Fibroblast of lung (primary cell): ENCODE results near the gene PALLD.

Source experiments
- EZH2 ChIP-seq: IDR thresholded peaks from 2 replicates; pipeline ENCODE4 v1.5.1; 2012; ENCODE audit warnings: low read length, control low read depth, mild to moderate bottlenecking; ENCODE audit errors: missing control alignments
- TF ChIP-seq, protein P1 (sequence below), 2 donors: IDR thresholded peaks in 1 of 2; conservative IDR thresholded peaks in 1 of 2; 1 replicate in 1 of 2; 2 replicates in 1 of 2; pipeline ENCODE4 v1.5.1; 2011 to 2012; ENCODE audit warnings: low read length in 2 of 2, control low read depth in 1 of 2, inconsistent platforms in 1 of 2, low read depth in 1 of 2, mild to moderate bottlenecking in 1 of 2

- TF ChIP-seq, protein P1, sequence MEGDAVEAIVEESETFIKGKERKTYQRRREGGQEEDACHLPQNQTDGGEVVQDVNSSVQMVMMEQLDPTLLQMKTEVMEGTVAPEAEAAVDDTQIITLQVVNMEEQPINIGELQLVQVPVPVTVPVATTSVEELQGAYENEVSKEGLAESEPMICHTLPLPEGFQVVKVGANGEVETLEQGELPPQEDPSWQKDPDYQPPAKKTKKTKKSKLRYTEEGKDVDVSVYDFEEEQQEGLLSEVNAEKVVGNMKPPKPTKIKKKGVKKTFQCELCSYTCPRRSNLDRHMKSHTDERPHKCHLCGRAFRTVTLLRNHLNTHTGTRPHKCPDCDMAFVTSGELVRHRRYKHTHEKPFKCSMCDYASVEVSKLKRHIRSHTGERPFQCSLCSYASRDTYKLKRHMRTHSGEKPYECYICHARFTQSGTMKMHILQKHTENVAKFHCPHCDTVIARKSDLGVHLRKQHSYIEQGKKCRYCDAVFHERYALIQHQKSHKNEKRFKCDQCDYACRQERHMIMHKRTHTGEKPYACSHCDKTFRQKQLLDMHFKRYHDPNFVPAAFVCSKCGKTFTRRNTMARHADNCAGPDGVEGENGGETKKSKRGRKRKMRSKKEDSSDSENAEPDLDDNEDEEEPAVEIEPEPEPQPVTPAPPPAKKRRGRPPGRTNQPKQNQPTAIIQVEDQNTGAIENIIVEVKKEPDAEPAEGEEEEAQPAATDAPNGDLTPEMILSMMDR (conservative IDR thresholded peaks at IDR 0.05 in 1 of 2, IDR thresholded peaks at IDR 0.05 in 1 of 2; ENCODE audit: low read depth in 1 of 2, low read length in 2 of 2), result no peak
- TF ChIP-seq EZH2, result no peak
Measured at GRCh38 chr4:168740691-168741090, 243.8 kb downstream of the PALLD start.
